ENCODE data around the gene COX8A.

The COX8A gene

DNA sequence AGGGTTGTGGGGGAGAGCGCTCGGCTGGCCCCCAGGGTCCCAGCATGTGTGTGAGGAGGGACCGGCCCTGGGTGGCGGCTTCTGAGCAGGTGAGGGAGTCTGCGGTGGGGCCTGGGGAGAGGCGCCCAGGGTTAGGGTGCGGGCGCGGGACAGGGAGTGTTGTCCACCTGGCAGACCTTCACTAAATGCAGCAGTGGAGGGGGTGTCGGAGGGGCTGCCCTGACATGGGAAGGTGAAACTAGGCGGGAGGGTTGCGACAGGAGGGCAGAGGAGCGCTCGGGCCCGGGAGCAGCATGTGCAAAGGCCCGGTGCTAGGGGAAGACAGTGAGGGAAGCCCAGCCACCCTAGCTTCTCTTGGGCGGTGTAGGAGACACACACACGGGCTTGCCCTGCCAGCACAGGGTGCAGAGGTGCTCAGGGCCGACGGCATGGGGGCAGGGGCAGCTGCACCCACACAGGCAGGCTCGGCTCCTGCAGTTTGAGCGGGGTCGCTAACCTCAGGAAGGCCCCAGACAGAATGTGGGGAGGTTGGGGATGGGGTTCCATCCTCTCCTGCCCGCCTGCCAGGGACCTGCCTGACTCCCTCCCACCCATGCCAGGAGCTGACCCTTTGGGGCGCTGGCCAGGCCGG, 34.0 kb downstream of the COX8A start:
- H3K9ac ChIP-seq = no peak overlapping the region
- peaks cover 17% of the 10 kb centered on the region for H3K9me3 ChIP-seq
- TF ChIP-seq Cebpa-rat (IDR thresholded peaks at IDR 0.05) = no peak
- 0 out of 2 replicates have a peak, but pooled peaks cover 7% of the 10 kb centered on the region for H3K36me3 ChIP-seq
- peaks cover 59% of the 10 kb centered on the region for H4K20me1 ChIP-seq
- peaks cover 40% of the 10 kb centered on the region for H3K27me3 ChIP-seq
- H3K4me3 ChIP-seq = no peak overlapping the region
- H3K4me1 ChIP-seq = peaks cover 25% of the 10 kb centered on the region
- H3K4me2 ChIP-seq = no peak overlapping the region
- no peak overlapping the region for H3K27ac ChIP-seq

GRCh38 chr11:64008914-64009633, 34.7 kb downstream of the COX8A start:
- Histone ChIP-seq H3K36me3 (0 out of 2 replicates have a peak, but pooled peaks cover 7% of the 10 kb centered on the region), H3K9ac (no peak overlapping the region), H3K4me3 (no peak overlapping the region), H4K20me1 (peaks cover 52% of the 10 kb centered on the region), H3K9me3 (peaks cover 17% of the 10 kb centered on the region), H3K27ac (no peak overlapping the region), H3K27me3 (peaks cover 40% of the 10 kb centered on the region), H3K4me1 (peaks cover 18% of the 10 kb centered on the region), H3K4me2 (no peak overlapping the region)
- no peak for TF ChIP-seq Cebpa-rat (IDR thresholded peaks at IDR 0.05)

GRCh38 chr11:64009710-64010109, 35.3 kb downstream of the COX8A start:
- Histone ChIP-seq H3K27ac (no peak overlapping the region), H3K4me1 (peaks cover 13% of the 10 kb centered on the region), H3K36me3 (0 out of 2 replicates have a peak, but pooled peaks cover 7% of the 10 kb centered on the region), H3K27me3 (peaks cover 40% of the 10 kb centered on the region), H4K20me1 (peaks cover 51% of the 10 kb centered on the region), H3K4me3 (no peak overlapping the region), H3K9me3 (peaks cover 17% of the 10 kb centered on the region), H3K9ac (no peak overlapping the region), H3K4me2 (no peak overlapping the region)
- TF ChIP-seq Cebpa-rat (IDR thresholded peaks at IDR 0.05) = no peak

DNA sequence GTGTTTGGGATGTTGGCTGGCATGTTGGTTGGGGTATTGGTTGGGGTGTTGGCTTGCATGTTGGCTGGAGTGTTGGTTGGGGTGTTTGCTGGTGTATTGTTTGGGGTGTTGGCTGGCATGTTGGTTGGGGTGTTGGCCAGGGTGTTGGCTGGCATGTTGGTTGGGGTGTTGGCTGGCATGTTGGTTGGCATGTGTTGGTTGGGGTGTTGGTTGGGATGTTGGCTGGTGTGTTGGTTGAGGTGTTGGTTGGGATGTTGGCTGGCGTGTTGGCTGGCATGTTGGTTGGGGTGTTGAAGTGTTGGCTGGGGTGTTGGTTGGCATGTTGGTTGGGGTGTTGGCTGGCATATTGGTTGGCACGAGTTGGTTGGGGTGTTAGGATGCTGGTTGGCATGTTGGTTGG, 36.4 kb downstream of the COX8A start:
- peaks cover 13% of the 10 kb centered on the region for H3K4me1 ChIP-seq
- H4K20me1 ChIP-seq = peaks cover 53% of the 10 kb centered on the region
- peaks cover 17% of the 10 kb centered on the region for H3K9me3 ChIP-seq
- peaks cover 36% of the 10 kb centered on the region for H3K27me3 ChIP-seq
- H3K36me3 ChIP-seq = 0 out of 2 replicates have a peak, but pooled peaks cover 7% of the 10 kb centered on the region
- TF ChIP-seq Cebpa-rat (IDR thresholded peaks at IDR 0.05) = no peak
- no peak overlapping the region for H3K9ac ChIP-seq
- H3K4me2 ChIP-seq = no peak overlapping the region
- no peak overlapping the region for H3K27ac ChIP-seq
- H3K4me3 ChIP-seq = no peak overlapping the region

DNA sequence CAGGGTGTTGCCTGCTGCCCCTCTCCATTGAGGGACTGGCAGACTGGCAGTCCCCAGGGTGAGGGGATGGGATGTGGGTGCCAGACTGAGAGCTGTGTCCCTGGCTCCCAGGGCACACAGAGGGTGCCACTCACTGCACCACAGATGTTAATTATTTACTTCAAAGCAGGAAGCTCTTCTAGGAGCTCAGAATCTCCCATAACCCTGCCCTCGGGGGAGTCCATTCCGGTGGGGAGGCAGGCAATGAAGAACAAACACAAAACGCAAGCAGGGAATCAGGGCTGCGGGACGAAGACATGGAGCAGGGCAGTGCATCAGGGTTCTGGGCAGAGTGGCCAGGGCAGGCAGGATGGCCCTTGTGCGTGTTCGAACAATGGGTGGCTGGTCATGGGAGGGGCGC, 37.0 kb downstream of the COX8A start:
- peaks cover 53% of the 10 kb centered on the region for H4K20me1 ChIP-seq
- H3K27me3 ChIP-seq = peaks cover 30% of the 10 kb centered on the region

GRCh38 chr11:64013141-64013896, 38.9 kb downstream of the COX8A start:
- peaks cover 8% of the 10 kb centered on the region; the same call in 1 of the 2 replicates for H3K4me1 ChIP-seq
- peaks cover 41% of the 10 kb centered on the region for H4K20me1 ChIP-seq
- no peak overlapping the region for H3K9ac ChIP-seq
- 0 out of 2 replicates have a peak, but pooled peaks cover 7% of the 10 kb centered on the region for H3K36me3 ChIP-seq
- TF ChIP-seq Cebpa-rat (IDR thresholded peaks at IDR 0.05) = no peak
- no peak overlapping the region for H3K4me2 ChIP-seq
- peaks cover 17% of the 10 kb centered on the region for H3K9me3 ChIP-seq
- H3K27ac ChIP-seq = no peak overlapping the region
- H3K4me3 ChIP-seq = no peak overlapping the region
- peaks cover 10% of the 10 kb centered on the region for H3K27me3 ChIP-seq

More for the DNA sequence above, 37.0 kb downstream of the COX8A start:
- H3K4me3 ChIP-seq = no peak overlapping the region
- H3K27ac ChIP-seq = no peak overlapping the region
- H3K4me2 ChIP-seq = no peak overlapping the region
- peaks cover 13% of the 10 kb centered on the region for H3K4me1 ChIP-seq
- peaks cover 17% of the 10 kb centered on the region for H3K9me3 ChIP-seq
- no peak overlapping the region for H3K9ac ChIP-seq
- H3K36me3 ChIP-seq = 0 out of 2 replicates have a peak, but pooled peaks cover 7% of the 10 kb centered on the region
- TF ChIP-seq Cebpa-rat (IDR thresholded peaks at IDR 0.05) = no peak

DNA sequence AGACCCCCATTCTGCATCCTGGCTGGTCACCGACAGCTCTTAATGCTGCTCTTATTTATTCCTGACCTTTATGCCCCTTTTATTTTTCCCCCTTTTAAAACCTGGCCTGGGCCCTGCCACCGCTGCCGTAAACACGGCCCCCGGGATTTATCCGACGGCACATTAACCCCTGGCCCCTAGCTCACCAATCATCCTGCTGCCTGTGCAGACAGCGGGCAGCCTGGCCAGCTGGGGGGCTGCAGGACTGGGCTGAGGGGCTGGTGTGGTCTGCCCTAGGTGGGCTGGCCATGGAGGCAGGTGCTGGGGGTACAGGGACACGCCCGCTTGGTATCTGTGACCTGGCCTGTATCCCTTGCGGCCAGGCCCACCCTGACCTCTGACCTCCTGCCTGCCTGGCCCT, 39.9 kb downstream of the COX8A start:
- peaks cover 41% of the 10 kb centered on the region for H4K20me1 ChIP-seq
- H3K36me3 ChIP-seq = 0 out of 2 replicates have a peak, but pooled peaks cover 7% of the 10 kb centered on the region
- H3K9me3 ChIP-seq = peaks cover 17% of the 10 kb centered on the region
- no peak overlapping the region for H3K4me3 ChIP-seq
- no peak overlapping the region for H3K9ac ChIP-seq
- no peak overlapping the region for H3K4me2 ChIP-seq
- H3K27me3 ChIP-seq = no peaks in the 10 kb centered on the region
- TF ChIP-seq Cebpa-rat (IDR thresholded peaks at IDR 0.05) = no peak
- no peak overlapping the region for H3K27ac ChIP-seq
- peaks cover 16% of the 10 kb centered on the region for H3K4me1 ChIP-seq

GRCh38 chr11:64015510-64015909, 41.1 kb downstream of the COX8A start:
- no peaks in the 10 kb centered on the region for H3K27me3 ChIP-seq
- peaks cover 50% of the 10 kb centered on the region for H4K20me1 ChIP-seq
- peaks cover 8% of the 10 kb centered on the region for H3K9me3 ChIP-seq
- no peak overlapping the region for H3K9ac ChIP-seq
- no peak overlapping the region for H3K4me2 ChIP-seq
- peaks cover 20% of the 10 kb centered on the region for H3K4me1 ChIP-seq
- no peak overlapping the region for H3K27ac ChIP-seq
- no peak for TF ChIP-seq Cebpa-rat (IDR thresholded peaks at IDR 0.05)
- H3K4me3 ChIP-seq = no peak overlapping the region
- H3K36me3 ChIP-seq = 0 out of 2 replicates have a peak, but pooled peaks cover 7% of the 10 kb centered on the region

DNA sequence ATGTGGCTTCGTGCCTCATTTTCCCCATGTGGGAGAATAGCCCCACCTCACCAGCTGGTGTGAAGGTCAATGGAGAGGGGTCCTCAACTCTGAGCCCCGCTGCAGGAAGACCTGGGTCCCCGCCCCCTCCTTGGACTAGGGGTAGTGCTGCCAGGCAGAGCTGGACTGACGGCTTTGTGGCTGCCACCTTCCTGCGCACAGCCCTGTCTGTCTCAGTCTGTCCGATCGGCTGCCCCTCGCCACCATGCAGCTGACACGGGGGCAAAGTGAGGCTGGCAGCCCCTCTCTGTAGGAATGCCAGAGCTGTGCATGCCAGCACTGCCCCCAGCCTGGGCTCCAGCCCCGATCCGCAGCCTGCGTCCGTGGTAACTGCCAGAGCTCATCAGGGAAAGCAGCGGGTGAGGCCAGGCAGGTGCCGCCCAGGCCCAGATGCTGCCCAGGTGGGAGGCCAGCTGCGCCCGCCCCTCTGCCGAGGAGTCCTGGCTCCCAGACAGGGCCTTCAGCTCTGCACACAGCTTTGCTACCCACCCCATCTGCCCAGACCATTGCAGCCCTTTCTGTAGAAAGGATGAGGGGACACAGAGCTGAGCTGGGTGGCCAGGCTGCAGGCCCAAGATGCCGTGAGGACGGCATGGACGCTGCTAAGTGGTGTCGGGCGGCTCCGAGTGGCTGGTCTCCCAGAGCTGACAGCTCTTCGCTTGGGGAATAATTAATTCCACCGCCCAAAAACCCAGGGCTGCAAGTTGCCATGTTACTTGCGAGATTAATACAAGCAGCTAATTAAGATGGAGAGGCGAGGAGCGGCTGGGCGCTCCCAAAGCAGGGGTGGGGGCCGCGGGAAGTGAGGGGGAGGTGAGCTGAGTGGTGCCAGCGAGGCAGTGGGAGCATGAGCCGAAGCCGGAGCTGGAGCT, 41.8 kb downstream of the COX8A start:
- Histone ChIP-seq H3K27ac (no peak overlapping the region), H3K9ac (no peak overlapping the region), H3K9me3 (peaks cover 1% of the 10 kb centered on the region; the same call in 1 of the 2 replicates), H3K27me3 (no peaks in the 10 kb centered on the region), H3K36me3 (0 out of 2 replicates have a peak, but pooled peaks cover 2% of the 10 kb centered on the region), H4K20me1 (peaks cover 55% of the 10 kb centered on the region), H3K4me3 (no peak overlapping the region), H3K4me1 (peaks cover 26% of the 10 kb centered on the region), H3K4me2 (no peak overlapping the region)
- TF ChIP-seq Cebpa-rat (IDR thresholded peaks at IDR 0.05) = no peak
